Esophagus squamous epithelium (tissue), 5 donors: ENCODE data around the gene SREBF2. TPM values are rescaled to one million over a fixed set of nuclear protein-coding genes. Genes with fewer than 3 reads are reported as not detected.
"Not testable (repeated sequence)": the region's sequence is repeated elsewhere in the genome, so short reads cannot be mapped to it uniquely, and the experiment has no call there.

Experiments
- DNase-seq: peaks from one replicate; lab custom pipeline; 2025; lab: John Stamatoyannopoulos, UW
- H3K27ac ChIP-seq, 4 donors: fragments of 200-600 bp; sonication (generic); one replicate each; pipeline ENCODE4 v1.5.1; 2016 to 2019; ENCODE audit warnings: mild to moderate bottlenecking in 1 of 4
- H3K27me3 ChIP-seq, 4 donors: fragments of 200-600 bp; sonication (generic); 1 replicate in 3 of 4; 2 replicates in 1 of 4; pipeline versions ENCODE4 v1.5.1 to v1.6.0; 2017 to 2021; ENCODE audit warnings: antibody characterized with exemption in 1 of 4
- H3K36me3 ChIP-seq, 3 donors: fragments of 200-600 bp; sonication (generic); one replicate each; pipeline ENCODE4 v1.5.1; 2016 to 2019
- H3K4me1 ChIP-seq, 3 donors: fragments of 200-600 bp; sonication (generic); one replicate each; pipeline ENCODE4 v1.5.1; 2017 to 2019
- H3K4me3 ChIP-seq, 4 donors: fragments of 200-600 bp; sonication (generic); 1 replicate in 3 of 4; 2 replicates in 1 of 4; pipeline ENCODE4 v1.5.1; 2016 to 2019; ENCODE audit warnings: mild to moderate bottlenecking in 2 of 4, moderate library complexity in 1 of 4
- H3K9me3 ChIP-seq, 3 donors: fragments of 200-600 bp; sonication (generic); one replicate each; pipeline ENCODE4 v1.5.1; 2016 to 2019
- CTCF ChIP-seq, 6 experiments: fragments of 450-650 bp in 4 of 6; fragments of 200-600 bp in 2 of 6; sonication (generic) in 2 of 6; IDR thresholded peaks; one replicate each; pipeline ENCODE4 v1.5.1; 2016 to 2019; ENCODE audit warnings: antibody characterized with exemption in 6 of 6, mild to moderate bottlenecking in 4 of 6, moderate library complexity in 4 of 6
- POLR2A ChIP-seq, 4 donors: fragments of 450-650 bp; IDR thresholded peaks; one replicate each; pipeline ENCODE4 v1.6.1; 2017; ENCODE audit warnings: antibody characterized with exemption in 4 of 4, mild to moderate bottlenecking in 4 of 4, moderate library complexity in 3 of 4
- WGBS, 2 donors: methylation state at CpG; one replicate each; pipeline ENCODE4 v1.1.5; 2018; 5-methylcytosine and 5-hydroxymethylcytosine counted together
- intact Hi-C: fragments of 100-400 bp; cut with DNase I; formaldehyde crosslinking; loops from one replicate; pipeline ENCODE4 v1.15.0; 2022
- total RNA-seq, 4 donors: library from RNA; depleted of rRNA; stranded (reverse); fragments of >200 nt; gene quantifications; one replicate each; pipeline ENCODE4 v1.1.0, GENCODE V29; 2016
- donor health status: DM: yes; HTN: yes; CAD: no.

SREBF2 gene
- total RNA-seq, 4 donors from 2014 or later, result 72.8 to 138 (median 98.6) TPM

GRCh38 chr22:41857860-41858199 is 24.9 kb downstream of the SREBF2 start:
- intact Hi-C loops, result no loop called here

GRCh38 chr22:41862160-41862529 is 29.2 kb downstream of the SREBF2 start:
- H3K4me1 ChIP-seq, result peaks cover 14 to 85% (median 24%) of the 10 kb centered on the region in 3 donors

More at GRCh38 chr22:41857860-41858199, 24.9 kb downstream of the SREBF2 start:
- no peak overlapping the region for H3K4me3 ChIP-seq
- DNase-seq, result no peak
- TF ChIP-seq CTCF (IDR thresholded peaks at IDR 0.05) (no peak), POLR2A (IDR thresholded peaks at IDR 0.05) (no peak)
- peaks cover 4 to 70% (median 26%) of the 10 kb centered on the region in 3 donors for H3K4me1 ChIP-seq
- peak overlapping the region; percentile 58 to 79 (median 76) for H3K27ac ChIP-seq
- no peaks in the 10 kb centered on the region for H3K9me3 ChIP-seq
- no peaks in the 10 kb centered on the region for H3K36me3 ChIP-seq
- H3K27me3 ChIP-seq, result no peaks in the 10 kb centered on the region

GRCh38 chr22:41862530-41863266 is 29.8 kb downstream of the SREBF2 start:
- Histone ChIP-seq H3K4me1 (peaks cover 14 to 80% (median 22%) of the 10 kb centered on the region in 3 donors), H3K27ac (peak overlapping the region; percentile 60 to 82 (median 75)), H3K4me3 (no peak overlapping the region), H3K36me3 (peaks cover 0 to 20% (median 11%) of the 10 kb centered on the region in 3 donors), H3K27me3 (no peaks in the 10 kb centered on the region), H3K9me3 (no peaks in the 10 kb centered on the region)
- no peak for DNase-seq
- intact Hi-C loops, result no loop called here
- 64 to 76% methylated on average over 8 to 11 of the region's 11 CpGs for WGBS, 2 donors
- no peak for TF ChIP-seq POLR2A (IDR thresholded peaks at IDR 0.05)
- no peak for TF ChIP-seq CTCF (IDR thresholded peaks at IDR 0.05)

More at GRCh38 chr22:41862160-41862529, 29.2 kb downstream of the SREBF2 start:
- Histone ChIP-seq H3K27ac (peak overlapping the region; percentile 60 to 82 (median 75)), H3K27me3 (no peaks in the 10 kb centered on the region), H3K9me3 (no peaks in the 10 kb centered on the region), H3K36me3 (peaks cover 0 to 14% (median 9%) of the 10 kb centered on the region in 3 donors), H3K4me3 (no peak overlapping the region)
- DNase-seq, result no peak
- TF ChIP-seq CTCF (IDR thresholded peaks at IDR 0.05) (no peak), POLR2A (IDR thresholded peaks at IDR 0.05) (peak in 1 of 4 donors; percentile 44)
- 27 to 66% methylated on average over 1 to 4 of the region's 4 CpGs for WGBS, 2 donors
- intact Hi-C loops, result no loop called here

GRCh38 chr22:41863472-41863871 is 30.6 kb downstream of the SREBF2 start:
- Histone ChIP-seq H3K27ac (peak overlapping the region; percentile 60 to 82 (median 75)), H3K27me3 (no peaks in the 10 kb centered on the region), H3K9me3 (no peaks in the 10 kb centered on the region), H3K4me1 (peaks cover 14 to 72% (median 22%) of the 10 kb centered on the region in 3 donors), H3K4me3 (no peak overlapping the region), H3K36me3 (peaks cover under 1 to 28% (median 19%) of the 10 kb centered on the region in 3 donors)
- DNase-seq, result no peak
- intact Hi-C loops, result no loop called here
- TF ChIP-seq POLR2A (IDR thresholded peaks at IDR 0.05) (no peak), CTCF (IDR thresholded peaks at IDR 0.05) (no peak)
- WGBS, 2 donors, result 72 to 83% methylated on average over 2 of the region's 2 CpGs

GRCh38 chr22:41868556-41868955 is 35.7 kb downstream of the SREBF2 start:
- no peak overlapping the region for H3K27ac ChIP-seq
- H3K36me3 ChIP-seq, result peaks cover 22 to 78% (median 51%) of the 10 kb centered on the region in 3 donors
- H3K9me3 ChIP-seq, result no peaks in the 10 kb centered on the region
- WGBS, 2 donors, result 91 to 95% methylated on average over 4 to 10 of the region's 10 CpGs
- H3K4me3 ChIP-seq, result no peak overlapping the region
- no peak for DNase-seq
- intact Hi-C loops, result no loop called here
- no peaks in the 10 kb centered on the region for H3K27me3 ChIP-seq
- peaks cover 5 to 23% (median 6%) of the 10 kb centered on the region in 3 donors for H3K4me1 ChIP-seq
- TF ChIP-seq CTCF (IDR thresholded peaks at IDR 0.05) (no peak), POLR2A (IDR thresholded peaks at IDR 0.05) (no peak)

- DNase-seq, H3K4me3 ChIP-seq, H3K4me1 ChIP-seq, H3K9me3 ChIP-seq, H3K27me3 ChIP-seq, intact Hi-C loops, H3K27ac ChIP-seq: not testable (repeated sequence)
- peaks cover 30 to 94% (median 67%) of the 10 kb centered on the region in 3 donors for H3K36me3 ChIP-seq
- no CpG with 5 or more reads among the region's 1 CpG for WGBS, 2 donors
These were observed 37.2 kb downstream of the SREBF2 start for GRCh38 chr22:41870081-41870480.
